Heart right ventricle (tissue), 16 donors: ENCODE results near the gene ZNF213. TPM values are rescaled to one million over a fixed set of nuclear protein-coding genes. Genes with fewer than 3 reads are reported as not detected.

Experiments
- ATAC-seq, 8 donors: fragments of 200-7000 bp; cut with Tn5 transposase; one replicate each; pipeline ENCODE4 v1.9.1; 2020; ENCODE audit warnings: mild to moderate bottlenecking in 8 of 8, moderate library complexity in 8 of 8, moderate number of reproducible peaks in 1 of 8
- DNase-seq, 2 donors: peaks; one replicate each; pipeline ENCODE4 v3.0.0-alpha.2; 2020
- H3K27ac ChIP-seq, 10 donors: fragments of 200-600 bp; sonication (generic) in 2 of 10; one replicate each; pipeline versions ENCODE4 v1.5.0 to v1.8.0; 2020 to 2022; ENCODE audit warnings: mild to moderate bottlenecking in 3 of 10
- H3K27me3 ChIP-seq, 7 donors: fragments of 200-600 bp; one replicate each; pipeline ENCODE4 v1.8.0; 2021 to 2022; ENCODE audit warnings: mild to moderate bottlenecking in 2 of 7
- H3K36me3 ChIP-seq, 9 donors: fragments of 200-600 bp; sonication (generic) in 1 of 9; one replicate each; pipeline versions ENCODE4 v1.5.0 to v1.8.0; 2020 to 2022; ENCODE audit warnings: mild to moderate bottlenecking in 2 of 9
- H3K4me1 ChIP-seq, 9 donors: fragments of 200-600 bp; sonication (generic) in 1 of 9; one replicate each; pipeline versions ENCODE4 v1.5.0 to v1.8.0; 2020 to 2022; ENCODE audit warnings: mild to moderate bottlenecking in 4 of 9
- H3K4me3 ChIP-seq, 10 donors: fragments of 200-600 bp; sonication (generic) in 2 of 10; one replicate each; pipeline versions ENCODE4 v1.5.0 to v1.8.0; 2020 to 2022; ENCODE audit warnings: mild to moderate bottlenecking in 7 of 10, moderate library complexity in 2 of 10
- H3K9me3 ChIP-seq, 11 donors: fragments of 200-600 bp in 10 of 11; sonication (generic) in 2 of 11; one replicate each; pipeline versions ENCODE4 v1.5.0 to v1.8.0; 2013 to 2022; ENCODE audit warnings: mild to moderate bottlenecking in 2 of 11, control low read depth in 1 of 11, moderate library complexity in 1 of 11
- CTCF ChIP-seq, 9 donors: fragments of 200-600 bp; sonication (generic) in 2 of 9; IDR thresholded peaks; one replicate each; pipeline versions ENCODE4 v1.5.0 to v1.8.0; 2021 to 2022; ENCODE audit warnings: antibody characterized with exemption in 9 of 9, mild to moderate bottlenecking in 5 of 9, moderate library complexity in 1 of 9
- WGBS, 2 donors: extraction: QIAGEN DNeasy Blood & Tissue Kit; methylation state at CpG; one replicate each; pipeline ENCODE4 v1.1.7; 2013; ENCODE audit warnings: inconsistent platforms in 1 of 2; 5-methylcytosine and 5-hydroxymethylcytosine counted together
- intact Hi-C, 10 donors: fragments of 100-400 bp; cut with DNase I; formaldehyde crosslinking; loops; one replicate each; pipeline versions ENCODE4 v1.11.1 to v1.14.2; 2022
- polyA plus RNA-seq, 2 donors: library from polyadenylated mRNA; stranded (reverse); fragments of 200-250 nt; gene quantifications; one replicate each; pipeline ENCODE4 v1.2.3, GENCODE V29; 2013
- total RNA-seq, 10 donors: library from RNA; stranded (reverse); fragmentation: NEBNext Ultra II Directional in 3 of 10; extraction: Animal tissue kit (Norgen Biotek cat#: 25700) in 3 of 10; gene quantifications; one replicate each; pipeline versions ENCODE4 v1.2.1 to v1.2.4, GENCODE V29; 2021 to 2023
- donor health status: Arrhythmogenic right ventricular cardiomyopathy.
- donor health status: ischemic (EF 13 %, LVEDD 7.1; RV severe dilation, severe dysfunction).
- donor health status: healthy with polysubstance abuse.
- donor health status: DM: no; HTN: yes; CAD: no.
- donor health status: DM: no; HTN: no; CAD: no.
- donor health status: ischemic (EF 25% LVEDD 6.9; RV normal size, moderate dysfunction).
- donor health status: ischemic (EF 25% LVEDD 5.7; RV mildly dilated, moderate dysfunction).
- donor health status: healthy.
- donor health status: DM: yes; HTN: yes; CAD: no.
- donor health status: Ischemic cardiomyopathy.
- donor health status: ischemic (EF 35%, LVEDD 5.7; RV mildly dilated, moderate dysfunction).
- donor health status: nonischemic (EF 11% LVEDD 7.7; RV severe dilation, severe dysfunction).
- donor health status: DM: yes; HTN: yes; CAD: no.
- donor health status: PGD.
- donor health status: ischemic (EF 29% LVEDD 5.4; RV normal size, mild dysfunction).
- donor health status: nonischemic (EF 23%, LVEDD 6.1; RV moderate dilation, normal function).

Gene ZNF213
- total and polyA plus RNA-seq, 12 donors: 5.9 to 10.1 (median 7.7) TPM

- ATAC-seq: peak; percentile 8 to 36 (median 22)
- H3K36me3 ChIP-seq: no peaks in the 10 kb centered on the region
- peaks cover 0 to 12% (median 0%) of the 10 kb centered on the region in 7 donors for H3K27me3 ChIP-seq
- peak overlapping the region; percentile 56 to 87 (median 74) for H3K4me3 ChIP-seq
- TF ChIP-seq CTCF (IDR thresholded peaks at IDR 0.05): no peak
- 1 to 2% methylated on average over 59 of the region's 59 CpGs for WGBS, 2 donors
- peaks cover 0 to 11% (median 0%) of the 10 kb centered on the region in 11 donors for H3K9me3 ChIP-seq
- peaks cover 2 to 31% (median 26%) of the 10 kb centered on the region in 9 donors for H3K4me1 ChIP-seq
- intact Hi-C loops: loop anchor here in 3 of 10 donors (10.0 kb wide), 3 partner anchors 107 to 347 kb away; partner anchors contain the start of gene CLUAP1 (in 1 of the 3)
- DNase-seq: peak; percentile 53 to 58
- peak overlapping the region; percentile 76 to 94 (median 91) for H3K27ac ChIP-seq
Measured at GRCh38 chr16:3157229-3158025, 22.6 kb downstream of the ZNF213 start.

- no peak for TF ChIP-seq CTCF (IDR thresholded peaks at IDR 0.05)
- peak overlapping the region; percentile 56 to 87 (median 74) for H3K4me3 ChIP-seq
- H3K27me3 ChIP-seq: peaks cover 0 to 7% (median 0%) of the 10 kb centered on the region in 7 donors
- 0 to 1% methylated on average over 27 of the region's 27 CpGs for WGBS, 2 donors
- DNase-seq: no peak
- H3K4me1 ChIP-seq: peaks cover 0 to 26% (median 23%) of the 10 kb centered on the region in 9 donors
- intact Hi-C loops: loop anchor here in 3 of 10 donors (10.0 kb wide), 3 partner anchors 107 to 347 kb away; partner anchors contain the start of gene CLUAP1 (in 1 of the 3)
- H3K9me3 ChIP-seq: peaks cover 0 to 11% (median 0%) of the 10 kb centered on the region in 11 donors
- H3K27ac ChIP-seq: peak overlapping the region; percentile 76 to 94 (median 91)
- no peaks in the 10 kb centered on the region for H3K36me3 ChIP-seq
- ATAC-seq: peak; percentile 14 to 36 (median 30)
Measured at GRCh38 chr16:3158026-3158509, 23.2 kb downstream of the ZNF213 start.

- peak in 3 of 9 donors; percentile 10 to 12 (median 11) for TF ChIP-seq CTCF (IDR thresholded peaks at IDR 0.05)
- H3K36me3 ChIP-seq: no peaks in the 10 kb centered on the region
- peak overlapping the region; percentile 56 to 87 (median 74) for H3K4me3 ChIP-seq
- DNase-seq (peak; percentile 85 to 88), ATAC-seq (peak; percentile 87 to 91 (median 89))
- peaks cover 0 to 26% (median 23%) of the 10 kb centered on the region in 9 donors for H3K4me1 ChIP-seq
- peaks cover 0 to 8% (median 0%) of the 10 kb centered on the region in 11 donors for H3K9me3 ChIP-seq
- intact Hi-C loops: loop anchor here in 3 of 10 donors (10.0 kb wide), 3 partner anchors 106 to 346 kb away; partner anchors contain the start of gene CLUAP1 (in 1 of the 3)
- H3K27ac ChIP-seq: peak overlapping the region; percentile 76 to 94 (median 91)
- 1% methylated on average over 60 to 69 of the region's 70 CpGs for WGBS, 2 donors
- H3K27me3 ChIP-seq: peaks cover 0 to 7% (median 0%) of the 10 kb centered on the region in 7 donors
Measured at GRCh38 chr16:3158510-3159314, 23.9 kb downstream of the ZNF213 start.
